Duodenal mucosa (tissue), 2 donors: ENCODE data around the gene MYCBP.
"Not testable (repeated sequence)": the region's sequence is repeated elsewhere in the genome, so short reads cannot be mapped to it uniquely, and the experiment has no call there.

ENCODE experiments used
- H3K27ac ChIP-seq: one replicate; pipeline ENCODE4 v1.7.0; 2013; ENCODE audit warnings: low read depth, low read length
- H3K27me3 ChIP-seq, 2 donors: one replicate each; pipeline ENCODE4 v1.7.0; 2013; ENCODE audit warnings: low read length in 2 of 2, control low read depth in 1 of 2; ENCODE audit not compliant: insufficient read depth in 2 of 2, control insufficient read depth in 1 of 2
- H3K36me3 ChIP-seq, 2 donors: one replicate each; pipeline ENCODE4 v1.7.0; 2013; ENCODE audit warnings: low read length in 2 of 2, control low read depth in 1 of 2; ENCODE audit not compliant: insufficient read depth in 2 of 2, control insufficient read depth in 1 of 2
- H3K4me1 ChIP-seq, 2 donors: one replicate each; pipeline ENCODE4 v1.7.0; 2013; ENCODE audit warnings: low read length in 2 of 2, control low read depth in 1 of 2; ENCODE audit not compliant: insufficient read depth in 2 of 2, control insufficient read depth in 1 of 2
- H3K4me3 ChIP-seq, 2 donors: one replicate each; pipeline ENCODE4 v1.7.0; 2013; ENCODE audit warnings: low read length in 2 of 2, low read depth in 1 of 2
- H3K9ac ChIP-seq, 2 donors: one replicate each; pipeline ENCODE4 v1.7.0; 2013; ENCODE audit warnings: low read length in 2 of 2, low read depth in 1 of 2
- H3K9me3 ChIP-seq, 2 donors: one replicate each; pipeline ENCODE4 v1.7.0; 2013; ENCODE audit warnings: low read length in 2 of 2, control low read depth in 1 of 2; ENCODE audit not compliant: control insufficient read depth in 1 of 2

MYCBP gene

GRCh38 chr1:38840281-38840680, 32.9 kb downstream of the MYCBP start:
- Histone ChIP-seq H3K4me3 (no peak overlapping the region), H3K4me1 (no peaks in the 10 kb centered on the region), H3K9me3 (no peaks in the 10 kb centered on the region), H3K27me3 (no peaks in the 10 kb centered on the region), H3K27ac (no peak overlapping the region), H3K36me3 (peaks cover 14 to 50% of the 10 kb centered on the region in 2 donors), H3K9ac (no peak overlapping the region)

GRCh38 chr1:38839363-38839762, 33.8 kb downstream of the MYCBP start:
- H3K36me3 ChIP-seq = peaks cover 14 to 43% of the 10 kb centered on the region in 2 donors
- H3K4me1 ChIP-seq = no peaks in the 10 kb centered on the region
- no peak overlapping the region for H3K9ac ChIP-seq
- no peaks in the 10 kb centered on the region for H3K9me3 ChIP-seq
- no peaks in the 10 kb centered on the region for H3K27me3 ChIP-seq
- no peak overlapping the region for H3K4me3 ChIP-seq
- H3K27ac ChIP-seq = no peak overlapping the region

- H3K4me3 ChIP-seq = not testable (repeated sequence)
These were observed 36.8 kb downstream of the MYCBP start for GRCh38 chr1:38836316-38836715.

GRCh38 chr1:38834937-38835827, 38.0 kb downstream of the MYCBP start:
- Histone ChIP-seq H3K9me3 (no peaks in the 10 kb centered on the region), H3K9ac (no peak overlapping the region), H3K36me3 (peaks cover 14 to 25% of the 10 kb centered on the region in 2 donors), H3K27ac (no peak overlapping the region), H3K4me1 (no peaks in the 10 kb centered on the region), H3K4me3 (no peak overlapping the region), H3K27me3 (peaks cover 2 to 3% of the 10 kb centered on the region in 2 donors)

More at GRCh38 chr1:38836316-38836715, 36.8 kb downstream of the MYCBP start:
- H3K4me1 ChIP-seq, H3K9me3 ChIP-seq, H3K27ac ChIP-seq, H3K9ac ChIP-seq, H3K27me3 ChIP-seq: not testable (repeated sequence)
- peaks cover 14 to 32% of the 10 kb centered on the region in 2 donors for H3K36me3 ChIP-seq

GRCh38 chr1:38834221-38834782, 38.8 kb downstream of the MYCBP start:
- Histone ChIP-seq H3K36me3 (peaks cover 11 to 17% of the 10 kb centered on the region in 2 donors), H3K27ac (no peak overlapping the region), H3K4me3 (no peak overlapping the region), H3K9me3 (no peaks in the 10 kb centered on the region), H3K4me1 (no peaks in the 10 kb centered on the region), H3K9ac (no peak overlapping the region), H3K27me3 (peaks cover 2 to 3% of the 10 kb centered on the region in 2 donors)

- Histone ChIP-seq H3K27me3 (peaks cover 2 to 7% of the 10 kb centered on the region in 2 donors), H3K36me3 (peaks cover under 1 to 6% of the 10 kb centered on the region in 2 donors), H3K9ac (no peak overlapping the region), H3K27ac (no peak overlapping the region), H3K9me3 (no peaks in the 10 kb centered on the region), H3K4me1 (no peaks in the 10 kb centered on the region), H3K4me3 (no peak overlapping the region)
These were observed 40.0 kb downstream of the MYCBP start for GRCh38 chr1:38833146-38833545.

- no peak overlapping the region for H3K27ac ChIP-seq
- H3K36me3 ChIP-seq = no peaks in the 10 kb centered on the region
- no peak overlapping the region for H3K9ac ChIP-seq
- H3K9me3 ChIP-seq = no peaks in the 10 kb centered on the region
- peaks cover 6 to 7% of the 10 kb centered on the region in 2 donors for H3K27me3 ChIP-seq
- no peaks in the 10 kb centered on the region for H3K4me1 ChIP-seq
- no peak overlapping the region for H3K4me3 ChIP-seq
These were observed 40.8 kb downstream of the MYCBP start for GRCh38 chr1:38832370-38832734.

GRCh38 chr1:38831731-38832369, 41.3 kb downstream of the MYCBP start:
- peaks cover 7 to 8% of the 10 kb centered on the region in 2 donors for H3K27me3 ChIP-seq
- H3K4me3 ChIP-seq = no peak overlapping the region
- H3K9me3 ChIP-seq = no peaks in the 10 kb centered on the region
- no peak overlapping the region for H3K27ac ChIP-seq
- H3K4me1 ChIP-seq = no peaks in the 10 kb centered on the region
- no peaks in the 10 kb centered on the region for H3K36me3 ChIP-seq
- no peak overlapping the region for H3K9ac ChIP-seq

GRCh38 chr1:38829368-38829767, 43.8 kb downstream of the MYCBP start:
- Histone ChIP-seq H3K4me1 (no peaks in the 10 kb centered on the region), H3K4me3 (no peak overlapping the region), H3K9ac (no peak overlapping the region), H3K27ac (no peak overlapping the region), H3K9me3 (no peaks in the 10 kb centered on the region), H3K36me3 (no peaks in the 10 kb centered on the region), H3K27me3 (peaks cover 7 to 13% of the 10 kb centered on the region in 2 donors)

- no peak overlapping the region for H3K27ac ChIP-seq
- no peak overlapping the region for H3K9ac ChIP-seq
- H3K27me3 ChIP-seq = peaks cover 7 to 15% of the 10 kb centered on the region in 2 donors
- no peaks in the 10 kb centered on the region for H3K9me3 ChIP-seq
- no peak overlapping the region for H3K4me3 ChIP-seq
- no peaks in the 10 kb centered on the region for H3K4me1 ChIP-seq
- no peaks in the 10 kb centered on the region for H3K36me3 ChIP-seq
These were observed 45.8 kb downstream of the MYCBP start for GRCh38 chr1:38827318-38827717.
